HL-60/S4 treated with retinoic acid at 250 ng/mL for 4 days and 3 days (cell line): ENCODE results near the gene ZMYND19.
"Not testable (repeated sequence)": the region's sequence is repeated elsewhere in the genome, so short reads cannot be mapped to it uniquely, and the experiment has no call there.

Experiments
- in situ Hi-C: fragments of 300-500 bp; cut with MboI; formaldehyde crosslinking; loops from 2 replicates; pipeline ENCODE4 v1.7.0; 2022; ENCODE audit warnings: low sequenced_read_pairs

The ZMYND19 gene

GRCh38 chr9:137534256-137535119, 55.8 kb downstream of the ZMYND19 start:
- in situ Hi-C loops: no loop called here

DNA sequence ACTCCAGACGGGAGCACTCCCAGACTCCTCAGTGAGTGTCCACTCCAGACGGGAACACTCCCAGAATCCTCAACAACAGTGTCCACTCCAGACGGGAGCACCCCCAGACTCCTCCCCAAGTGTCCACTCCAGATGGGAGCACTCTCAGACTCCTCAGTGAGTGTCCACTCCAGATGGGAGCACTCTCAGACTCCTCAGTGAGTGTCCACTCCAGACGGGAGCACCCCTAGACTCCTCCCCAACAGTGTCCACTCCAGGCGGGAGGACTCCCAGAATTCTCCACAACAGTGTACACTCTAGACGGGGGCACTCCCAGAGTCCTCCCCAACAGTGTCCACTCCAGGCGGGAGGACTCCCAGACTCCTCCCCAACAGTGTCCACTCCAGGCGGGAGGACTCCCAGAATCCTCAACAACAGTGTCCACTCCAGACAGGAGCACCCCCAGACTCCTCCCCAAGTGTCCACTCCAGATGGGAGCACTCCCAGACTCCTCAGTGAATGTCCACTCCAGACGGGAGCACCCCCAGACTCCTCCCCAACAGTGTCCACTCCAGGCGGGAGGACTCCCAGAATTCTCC, 57.3 kb downstream of the ZMYND19 start:
- in situ Hi-C loops: not testable (repeated sequence)
